ENCODE results near the gene CCDC68.

CCDC68 gene

GRCh38 chr18:54914816-54915215 lies 44.4 kb downstream of the CCDC68 start:
- DNase-seq, result no peak

- no peak for DNase-seq
These were observed 47.7 kb downstream of the CCDC68 start for GRCh38 chr18:54911551-54911950.

GRCh38 chr18:54910161-54910919 lies 48.9 kb downstream of the CCDC68 start:
- no peak for DNase-seq

GRCh38 chr18:54909538-54909937 lies 49.7 kb downstream of the CCDC68 start:
- DNase-seq, result no peak

GRCh38 chr18:54906331-54907185 lies 52.7 kb downstream of the CCDC68 start:
- no peak for DNase-seq

GRCh38 chr18:54905629-54906028 lies 53.6 kb downstream of the CCDC68 start:
- DNase-seq, result no peak

- no peak for DNase-seq
These were observed 54.7 kb downstream of the CCDC68 start for GRCh38 chr18:54904581-54904980.

GRCh38 chr18:54900290-54900689 lies 59.0 kb downstream of the CCDC68 start:
- no peak for DNase-seq

- DNase-seq, result no peak
These were observed 59.8 kb downstream of the CCDC68 start for GRCh38 chr18:54899500-54899899.

- no peak for DNase-seq
These were observed 70.3 kb downstream of the CCDC68 start for GRCh38 chr18:54888933-54889332.

- DNase-seq, result no peak
These were observed 70.9 kb downstream of the CCDC68 start for GRCh38 chr18:54888378-54888777.

- DNase-seq, result no peak
These were observed 75.3 kb downstream of the CCDC68 start for GRCh38 chr18:54883816-54884604.

GRCh38 chr18:54882318-54882717 lies 76.9 kb downstream of the CCDC68 start:
- DNase-seq, result no peak

GRCh38 chr18:54881229-54881768 lies 78.0 kb downstream of the CCDC68 start:
- DNase-seq, result no peak

- no peak for DNase-seq
These were observed 78.7 kb downstream of the CCDC68 start for GRCh38 chr18:54880395-54881105.

- no peak for DNase-seq
These were observed 79.6 kb downstream of the CCDC68 start for GRCh38 chr18:54879691-54880090.

- DNase-seq, result no peak
These were observed 80.5 kb downstream of the CCDC68 start for GRCh38 chr18:54878659-54879358.

- no peak for DNase-seq
These were observed 81.1 kb downstream of the CCDC68 start for GRCh38 chr18:54878159-54878622.

- no peak for DNase-seq
These were observed 82.2 kb downstream of the CCDC68 start for GRCh38 chr18:54877076-54877475.

GRCh38 chr18:54875063-54875462 lies 84.2 kb downstream of the CCDC68 start:
- DNase-seq, result no peak

GRCh38 chr18:54873884-54874255 lies 85.4 kb downstream of the CCDC68 start:
- no peak for DNase-seq

- DNase-seq, result no peak
These were observed 86.6 kb downstream of the CCDC68 start for GRCh38 chr18:54872681-54873080.
